Fibroblast of skin of left quadriceps (primary cell): Measurements from ENCODE around the gene TSHR.

Experiments used
- DNase-seq, 2 experiments: peaks; one replicate each; pipeline ENCODE4 v3.0.0-alpha.2; 2013; ENCODE audit warnings: low read depth in 2 of 2

TSHR gene

DNA sequence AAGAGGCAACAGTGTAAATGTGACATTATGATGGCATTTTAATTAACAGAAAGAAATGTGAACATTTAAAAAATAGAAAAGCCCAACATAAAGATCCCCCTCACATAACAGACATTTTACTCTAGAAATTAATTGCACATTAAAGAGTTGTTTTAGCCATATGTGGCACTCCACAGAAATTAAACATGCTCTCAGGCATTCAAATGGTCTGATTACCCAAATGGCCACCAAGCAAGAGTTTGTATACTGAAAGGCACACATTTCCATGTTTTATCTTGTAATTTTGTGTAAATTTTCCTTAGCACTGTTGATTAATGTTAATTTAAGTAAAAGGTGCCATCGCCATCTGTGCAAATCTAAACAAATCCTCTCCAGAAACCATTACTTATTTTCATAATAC, 221.8 kb downstream of the TSHR start:
- no peak for DNase-seq

DNA sequence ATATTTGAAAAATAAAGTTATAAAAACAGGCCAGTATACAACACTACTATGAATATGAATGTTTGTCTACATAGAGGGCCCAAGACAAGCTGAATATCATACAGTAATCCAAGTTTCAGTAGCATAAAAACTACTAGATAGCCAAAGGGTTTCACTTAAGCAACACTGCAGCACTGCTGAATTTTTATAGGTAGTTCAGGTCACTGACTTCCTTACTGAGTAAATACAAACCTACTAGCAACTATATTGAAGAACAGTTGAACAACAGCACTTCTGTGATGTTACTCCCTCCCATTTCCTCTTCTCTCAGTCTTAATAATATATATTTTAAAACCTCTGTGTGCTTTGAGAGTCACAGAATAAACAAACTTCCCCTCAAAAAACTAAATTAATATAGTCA, 222.6 kb downstream of the TSHR start:
- no peak for DNase-seq

DNA sequence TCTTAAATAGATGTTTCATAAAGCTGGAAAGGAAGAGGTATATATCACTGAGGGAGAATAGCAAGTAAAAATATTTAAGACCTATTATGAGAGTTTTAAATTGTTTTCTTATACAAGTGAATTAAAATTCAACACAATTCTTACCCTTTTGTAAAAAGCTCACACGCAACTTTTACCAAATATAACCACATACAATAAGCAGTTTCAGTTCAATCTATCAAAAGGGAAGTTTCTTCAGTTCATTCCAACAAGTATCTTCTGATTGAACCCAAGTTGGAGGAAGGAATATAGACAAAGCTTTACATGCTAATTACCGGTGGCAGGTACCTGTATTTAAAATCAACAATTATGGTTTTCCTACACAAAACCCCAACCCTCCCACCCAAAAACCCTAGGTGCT, 224.2 kb downstream of the TSHR start:
- no peak for DNase-seq

DNA sequence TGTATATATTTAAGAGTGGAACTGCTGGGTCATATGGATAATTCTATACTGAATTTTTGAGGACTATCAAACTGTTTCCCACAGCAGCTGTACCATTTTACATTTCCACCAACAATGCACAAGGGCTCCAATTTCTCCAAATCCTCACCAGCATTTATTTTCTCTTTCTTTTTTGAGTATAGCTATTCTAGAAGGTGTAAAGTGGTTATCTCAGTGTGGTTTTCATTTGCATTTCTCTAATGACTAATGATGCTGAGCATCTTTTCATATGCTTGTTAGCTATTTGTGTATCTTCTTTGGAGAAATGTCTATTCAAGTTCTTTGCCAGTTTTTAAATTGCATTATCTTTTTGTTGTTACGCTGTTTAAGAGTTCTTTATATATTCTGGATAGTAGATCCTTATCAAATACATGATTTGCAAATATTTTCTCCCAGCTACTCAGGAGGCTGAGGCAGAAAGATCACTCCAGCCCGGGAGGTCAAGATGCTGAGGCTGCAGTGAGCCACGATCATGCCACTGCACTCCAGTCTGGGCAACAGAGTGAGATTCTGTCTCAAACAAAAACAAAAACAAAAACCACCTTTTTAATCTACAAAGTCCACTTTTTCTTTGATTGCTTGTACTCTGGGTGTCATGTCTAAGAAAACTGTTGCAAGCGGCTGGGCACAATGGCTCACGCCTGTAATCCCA, 232.6 kb downstream of the TSHR start:
- DNase-seq, result no peak

DNA sequence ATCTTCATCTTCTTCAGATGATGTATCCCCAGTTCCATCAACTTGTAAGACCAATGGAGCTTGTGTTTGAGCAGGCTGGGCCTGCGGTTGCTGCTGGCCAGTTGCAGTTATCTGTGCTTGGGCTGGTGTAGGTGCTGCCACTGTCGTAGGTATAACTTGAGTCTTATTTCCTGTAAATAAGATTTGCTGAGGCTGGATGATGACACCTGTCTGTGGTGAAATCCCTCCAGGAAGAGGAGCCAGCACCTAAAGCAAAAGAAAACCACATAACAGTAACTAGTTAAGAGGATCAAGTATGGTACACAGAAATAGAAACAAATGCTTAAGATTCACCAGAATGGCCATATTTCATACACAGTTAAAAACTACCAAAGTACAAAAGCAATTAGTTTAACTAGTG, 237.2 kb downstream of the TSHR start:
- no peak for DNase-seq

DNA sequence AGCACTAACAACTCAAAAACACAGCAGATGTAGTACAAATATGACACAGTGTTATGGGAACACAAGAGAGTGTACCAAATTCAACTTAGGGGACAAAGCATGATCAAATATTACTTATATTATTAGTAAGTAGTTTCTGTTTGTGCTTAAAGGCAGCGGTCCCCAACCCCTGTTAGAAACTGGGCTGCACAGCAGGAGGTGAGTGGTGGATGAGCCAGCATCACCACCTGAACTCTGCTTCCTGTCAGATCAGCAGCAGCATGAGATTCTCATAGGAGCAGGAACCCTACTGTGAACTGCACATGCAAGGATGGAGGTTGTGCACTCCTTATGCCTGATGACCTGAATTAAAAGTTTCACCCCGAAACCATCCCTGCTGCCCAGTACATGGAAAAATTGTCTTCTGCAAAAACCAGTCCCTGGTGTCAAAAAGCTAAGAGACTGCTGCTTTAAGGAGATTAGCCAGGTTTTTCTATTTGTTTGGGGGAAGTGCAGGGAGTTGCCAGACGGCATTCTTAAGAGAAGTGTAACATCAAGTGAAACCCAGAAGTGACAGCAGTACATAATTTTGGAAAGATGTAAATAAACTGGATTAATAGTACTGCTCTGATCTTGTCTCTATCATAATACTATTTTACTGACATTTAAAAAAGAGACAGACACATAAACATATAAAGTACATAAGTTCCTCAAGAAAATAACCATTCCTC, 238.7 kb downstream of the TSHR start:
- no peak for DNase-seq
